Measurements from ENCODE around the gene ROR1. TPM values are rescaled to one million over a fixed set of nuclear protein-coding genes. Genes with fewer than 3 reads are reported as not detected.

ROR1 gene
- total RNA-seq, 4 donors from 2014 or later = 5.1 to 7.3 (median 6.5) TPM

GRCh38 chr1:63911049-63911448, 137.2 kb downstream of the ROR1 start:
- no peaks in the 10 kb centered on the region for H3K36me3 ChIP-seq
- H3K4me1 ChIP-seq = peaks cover 8 to 55% (median 22%) of the 10 kb centered on the region in 4 donors
- no peaks in the 10 kb centered on the region for H3K27me3 ChIP-seq
- no peak for DNase-seq (ENCODE audit: extremely low spot score)
- H3K27ac ChIP-seq (replicated peaks in 1 of 4) = no peak overlapping the region
- WGBS = 93% methylated on average over 4 of the region's 4 CpGs
- intact Hi-C loops (cut with DNase I) = loop anchor here (10.0 kb wide), 1 partner anchor 136 kb away; the partner anchor contains the start of gene ROR1
- no peak for TF ChIP-seq CTCF (IDR thresholded peaks at IDR 0.05)
- H3K4me3 ChIP-seq = no peak overlapping the region
- H3K9me3 ChIP-seq = no peaks in the 10 kb centered on the region

GRCh38 chr1:63912643-63913042, 138.8 kb downstream of the ROR1 start:
- no peak overlapping the region for H3K4me3 ChIP-seq
- no peak for TF ChIP-seq POLR2A (IDR thresholded peaks at IDR 0.05; ENCODE audit: low read depth)
- no peak for TF ChIP-seq EP300 (IDR thresholded peaks at IDR 0.05)
- no peak for TF ChIP-seq CTCF (IDR thresholded peaks at IDR 0.05)
- no peak for TF ChIP-seq POLR2AphosphoS5 (IDR thresholded peaks at IDR 0.05)
- no peaks in the 10 kb centered on the region for H3K27me3 ChIP-seq
- DNase-seq (ENCODE audit: extremely low spot score) = no peak
- H3K9me3 ChIP-seq = no peaks in the 10 kb centered on the region
- H3K4me1 ChIP-seq = peaks cover 8 to 44% (median 21%) of the 10 kb centered on the region in 4 donors
- WGBS = 83% methylated on average over 5 of the region's 5 CpGs
- H3K27ac ChIP-seq (replicated peaks in 1 of 4) = no peak overlapping the region
- H3K36me3 ChIP-seq = no peaks in the 10 kb centered on the region
- intact Hi-C loops (cut with DNase I) = loop anchor here (10.0 kb wide), 1 partner anchor 138 kb away; the partner anchor contains the start of gene ROR1

- intact Hi-C loops (cut with DNase I) = loop anchor here (10.0 kb wide), 1 partner anchor 139 kb away; the partner anchor contains the start of gene ROR1
- 51% methylated on average over 10 of the region's 10 CpGs for WGBS
Measured at GRCh38 chr1:63913533-63913932, 139.7 kb downstream of the ROR1 start.

GRCh38 chr1:63914241-63914640, 140.4 kb downstream of the ROR1 start:
- Histone ChIP-seq H3K4me1 (peaks cover 8 to 34% (median 15%) of the 10 kb centered on the region in 4 donors), H3K36me3 (no peaks in the 10 kb centered on the region), H3K4me3 (no peak overlapping the region), H3K27me3 (no peaks in the 10 kb centered on the region), H3K27ac (replicated peaks in 1 of 4) (no peak overlapping the region), H3K9me3 (no peaks in the 10 kb centered on the region)
- DNase-seq (ENCODE audit: extremely low spot score) = no peak
- TF ChIP-seq EP300 (IDR thresholded peaks at IDR 0.05) = no peak
- no peak for TF ChIP-seq POLR2A (IDR thresholded peaks at IDR 0.05; ENCODE audit: low read depth)
- no peak for TF ChIP-seq CTCF (IDR thresholded peaks at IDR 0.05)
- intact Hi-C loops (cut with DNase I) = loop anchor here (10.0 kb wide), 1 partner anchor 139 kb away; the partner anchor contains the start of gene ROR1
- WGBS = 87% methylated on average over 5 of the region's 5 CpGs

More at GRCh38 chr1:63913533-63913932, 139.7 kb downstream of the ROR1 start:
- no peaks in the 10 kb centered on the region for H3K36me3 ChIP-seq
- H3K4me1 ChIP-seq = peaks cover 8 to 36% (median 17%) of the 10 kb centered on the region in 4 donors
- TF ChIP-seq CTCF (IDR thresholded peaks at IDR 0.05) (no peak), POLR2AphosphoS5 (IDR thresholded peaks at IDR 0.05) (no peak), POLR2A (IDR thresholded peaks at IDR 0.05; ENCODE audit: low read depth) (no peak), EP300 (IDR thresholded peaks at IDR 0.05) (no peak)
- H3K27me3 ChIP-seq = no peaks in the 10 kb centered on the region
- no peak overlapping the region for H3K27ac ChIP-seq (replicated peaks in 1 of 4)
- H3K4me3 ChIP-seq = no peak overlapping the region
- DNase-seq (ENCODE audit: extremely low spot score) = no peak
- H3K9me3 ChIP-seq = no peaks in the 10 kb centered on the region

GRCh38 chr1:63914706-63915105, 140.9 kb downstream of the ROR1 start:
- no peaks in the 10 kb centered on the region for H3K36me3 ChIP-seq
- WGBS = 95% methylated on average over 1 of the region's 1 CpG
- H3K27me3 ChIP-seq = no peaks in the 10 kb centered on the region
- TF ChIP-seq EP300 (IDR thresholded peaks at IDR 0.05) (no peak), CTCF (IDR thresholded peaks at IDR 0.05) (no peak), POLR2AphosphoS5 (IDR thresholded peaks at IDR 0.05) (no peak), POLR2A (IDR thresholded peaks at IDR 0.05; ENCODE audit: low read depth) (no peak)
- H3K4me1 ChIP-seq = peaks cover 8 to 30% (median 15%) of the 10 kb centered on the region in 4 donors
- H3K27ac ChIP-seq (replicated peaks in 1 of 4) = no peak overlapping the region
- intact Hi-C loops (cut with DNase I) = loop anchor here (10.0 kb wide), 1 partner anchor 140 kb away; the partner anchor contains the start of gene ROR1
- no peak for DNase-seq (ENCODE audit: extremely low spot score)
- H3K4me3 ChIP-seq = no peak overlapping the region
- no peaks in the 10 kb centered on the region for H3K9me3 ChIP-seq
